PC-9 (cell line): ENCODE results near the gene SLC25A41. TPM values are rescaled to one million over a fixed set of nuclear protein-coding genes. Genes with fewer than 3 reads are reported as not detected.

Experiments used
- BruUV-seq: library from RNA; stranded (reverse); fragments of 400-500 nt; replicated peaks from 2 replicates; lab custom pipeline; 2021; lab: Mats Ljungman, UMichigan
- CTCF ChIA-PET: fragments of 300-600 bp; sonication (Branson Sonifier 250); formaldehyde crosslinking; loops from one replicate; lab custom pipeline; 2022; ENCODE audit warnings: antibody characterized with exemption; lab: Charles Lee
- POLR2A ChIA-PET: fragments of 300-600 bp; sonication (Branson Sonifier 250); formaldehyde crosslinking; loops from one replicate; lab custom pipeline; 2022; ENCODE audit warnings: antibody characterized with exemption; ENCODE audit not compliant: unreplicated experiment; lab: Charles Lee
- DNase-seq, 2 experiments: peaks; one replicate each; pipeline versions ENCODE4 v3.0.0 to v3.0.0-alpha.2; 2015 to 2022; ENCODE audit warnings: mixed read lengths in 1 of 2
- H2AFZ ChIP-seq: fragments of 200-600 bp; sonication (generic); 2 replicates; pipeline ENCODE4 v1.8.1; 2017; ENCODE audit warnings: antibody characterized with exemption
- H3F3A ChIP-seq: fragments of 200-600 bp; sonication (generic); 2 replicates; pipeline ENCODE4 v1.8.1; 2017; ENCODE audit warnings: antibody characterized with exemption, mild to moderate bottlenecking, low read depth; ENCODE audit not compliant: insufficient read depth
- H3K27ac ChIP-seq: fragments of 200-600 bp; sonication (generic); 2 replicates; pipeline ENCODE4 v1.6.1; 2016; ENCODE audit warnings: mixed run types
- H3K27me3 ChIP-seq: fragments of 200-600 bp; sonication (generic); 2 replicates; pipeline ENCODE4 v1.6.1; 2016; ENCODE audit warnings: low read depth, mixed run types; ENCODE audit not compliant: insufficient read depth
- H3K36me3 ChIP-seq: fragments of 200-600 bp; sonication (generic); 2 replicates; pipeline ENCODE4 v1.6.1; 2016; ENCODE audit warnings: low read depth, mixed run types
- H3K4me1 ChIP-seq: fragments of 200-600 bp; sonication (generic); replicated peaks from 2 replicates; pipeline ENCODE4 v1.6.1; 2016; ENCODE audit warnings: mixed run types; ENCODE audit not compliant: insufficient read depth
- H3K4me2 ChIP-seq: fragments of 200-600 bp; sonication (generic); 2 replicates; pipeline ENCODE4 v1.6.1; 2017; ENCODE audit warnings: mixed run types
- H3K4me3 ChIP-seq: fragments of 200-600 bp; sonication (generic); 2 replicates; pipeline ENCODE4 v1.6.1; 2016; ENCODE audit warnings: mixed run types
- H3K79me2 ChIP-seq: fragments of 200-600 bp; sonication (generic); 2 replicates; pipeline ENCODE4 v1.6.1; 2017; ENCODE audit warnings: low read depth, mixed run types
- H3K9me2 ChIP-seq: fragments of 200-600 bp; sonication (generic); 2 replicates; pipeline ENCODE4 v1.8.1; 2017; ENCODE audit warnings: mild to moderate bottlenecking; ENCODE audit not compliant: insufficient read depth
- H3K9me3 ChIP-seq: fragments of 200-600 bp; sonication (generic); 2 replicates; pipeline ENCODE4 v1.8.1; 2016; ENCODE audit warnings: low read depth; ENCODE audit not compliant: insufficient read depth
- H4K20me1 ChIP-seq: fragments of 200-600 bp; sonication (generic); 2 replicates; pipeline ENCODE4 v1.8.1; 2017; ENCODE audit not compliant: insufficient read depth
- CTCF ChIP-seq: fragments of 200-600 bp; sonication (generic); conservative IDR thresholded peaks from 2 replicates; pipeline ENCODE4 v1.6.1; 2017; ENCODE audit warnings: mixed run types, antibody characterized with exemption, mild to moderate bottlenecking, moderate library complexity
- EZH2 ChIP-seq: fragments of 200-600 bp; sonication (generic); IDR thresholded peaks from 2 replicates; pipeline ENCODE4 v1.8.0; 2017; ENCODE audit warnings: antibody characterized with exemption, low read depth
- intact Hi-C: fragments of 100-400 bp; cut with micrococcal nuclease; formaldehyde crosslinking; loops from one replicate; pipeline ENCODE4 v1.10.0; 2022; ENCODE audit not compliant: unreplicated experiment
- total RNA-seq: library from RNA; stranded (reverse); gene quantifications from 2 replicates; pipeline ENCODE4 v1.2.3, GENCODE V29; 2021

The SLC25A41 gene
- total RNA-seq, 1 experiment from 2014 or later, result not detected

GRCh38 chr19:6479836-6480398 is 46.4 kb upstream of the SLC25A41 start:
- no peak for DNase-seq
- Histone ChIP-seq H3K36me3 (no peaks in the 10 kb centered on the region), H3K4me3 (no peak overlapping the region), H3K9me3 (no peaks in the 10 kb centered on the region), H3K27me3 (no peaks in the 10 kb centered on the region), H2AFZ (no peak overlapping the region), H3K27ac (no peak overlapping the region), H3K9me2 (no peaks in the 10 kb centered on the region), H3K4me2 (no peak overlapping the region), H3F3A (peaks cover 5% of the 10 kb centered on the region; the same call in 1 of the 2 replicates), H3K79me2 (no peaks in the 10 kb centered on the region), H3K4me1 (peaks cover 11% of the 10 kb centered on the region; the same call in 1 of the 2 replicates), H4K20me1 (no peaks in the 10 kb centered on the region)
- TF ChIP-seq CTCF (no peak), EZH2 (no peak)
- POLR2A ChIA-PET, result no interaction called here
- no TSS peak for BruUV-seq
- CTCF ChIA-PET, result no interaction called here
- intact Hi-C loops, result no loop called here

- no peak for DNase-seq
- Histone ChIP-seq H3K27me3 (no peaks in the 10 kb centered on the region), H3K9me2 (no peaks in the 10 kb centered on the region), H3K9me3 (no peaks in the 10 kb centered on the region), H3K27ac (no peak overlapping the region), H3K4me1 (peaks cover 2% of the 10 kb centered on the region; the same call in 1 of the 2 replicates), H3K36me3 (no peaks in the 10 kb centered on the region), H3K4me3 (no peak overlapping the region), H4K20me1 (no peaks in the 10 kb centered on the region), H3K79me2 (no peaks in the 10 kb centered on the region), H2AFZ (no peak overlapping the region), H3K4me2 (no peak overlapping the region), H3F3A (peaks cover 1% of the 10 kb centered on the region; the same call in 1 of the 2 replicates)
- TF ChIP-seq CTCF, result no peak
- POLR2A ChIA-PET, result no interaction called here
- BruUV-seq, result no TSS peak
- CTCF ChIA-PET, result interaction anchor here (0.5 kb wide), 1 partner anchor 38 kb away, joined by 4 read pairs; no protein-coding TSS in a partner anchor
- intact Hi-C loops, result no loop called here
Observed at GRCh38 chr19:6478815-6479214, 45.3 kb upstream of the SLC25A41 start.

GRCh38 chr19:6476896-6477431 is 43.4 kb upstream of the SLC25A41 start:
- Histone ChIP-seq H3K27me3 (no peaks in the 10 kb centered on the region), H3K79me2 (no peaks in the 10 kb centered on the region), H3K4me2 (no peak overlapping the region), H3K9me2 (no peaks in the 10 kb centered on the region), H3F3A (no peaks in the 10 kb centered on the region; the same call in 1 of the 2 replicates), H4K20me1 (no peaks in the 10 kb centered on the region), H3K27ac (no peak overlapping the region), H3K36me3 (no peaks in the 10 kb centered on the region), H3K9me3 (no peaks in the 10 kb centered on the region), H3K4me1 (peaks cover 9% of the 10 kb centered on the region; the same call in 1 of the 2 replicates), H3K4me3 (no peak overlapping the region), H2AFZ (no peak overlapping the region)
- POLR2A ChIA-PET, result interaction anchor here (0.7 kb wide), 1 partner anchor 254 kb away, joined by 3 read pairs; no protein-coding TSS in a partner anchor
- CTCF ChIA-PET, result no interaction called here
- DNase-seq, result no peak
- TF ChIP-seq CTCF, result no peak
- no peak for TF ChIP-seq EZH2
- intact Hi-C loops, result no loop called here
- BruUV-seq, result no TSS peak
